COLO829 (cell line): ENCODE results near the gene ZFHX2.
"Not testable (repeated sequence)": the region's sequence is repeated elsewhere in the genome, so short reads cannot be mapped to it uniquely, and the experiment has no call there.

Source experiments
- DNase-seq: peaks from one replicate; pipeline ENCODE4 v3.0.0; 2012; ENCODE audit warnings: low spot score

Gene ZFHX2

GRCh38 chr14:23539248-23540140, 12.1 kb downstream of the ZFHX2 start:
- DNase-seq = peak; percentile 70

- DNase-seq = no peak
These were observed 12.8 kb downstream of the ZFHX2 start for GRCh38 chr14:23538785-23539184.

- no peak for DNase-seq
These were observed 13.4 kb downstream of the ZFHX2 start for GRCh38 chr14:23538050-23538718.

GRCh38 chr14:23537351-23538049, 14.1 kb downstream of the ZFHX2 start:
- no peak for DNase-seq

GRCh38 chr14:23536906-23537305, 14.7 kb downstream of the ZFHX2 start:
- not testable (repeated sequence) for DNase-seq

- no peak for DNase-seq
These were observed 15.1 kb downstream of the ZFHX2 start for GRCh38 chr14:23536494-23536893.

- DNase-seq = no peak
These were observed 15.6 kb downstream of the ZFHX2 start for GRCh38 chr14:23535943-23536342.

- no peak for DNase-seq
These were observed 17.7 kb downstream of the ZFHX2 start for GRCh38 chr14:23533652-23534435.

GRCh38 chr14:23532658-23533057, 18.9 kb downstream of the ZFHX2 start:
- no peak for DNase-seq

- no peak for DNase-seq
These were observed 20.2 kb downstream of the ZFHX2 start for GRCh38 chr14:23531391-23531790.

- no peak for DNase-seq
These were observed 21.1 kb downstream of the ZFHX2 start for GRCh38 chr14:23530375-23531055.

- no peak for DNase-seq
These were observed 22.5 kb downstream of the ZFHX2 start for GRCh38 chr14:23529016-23529415.

- no peak for DNase-seq
These were observed 23.0 kb downstream of the ZFHX2 start for GRCh38 chr14:23528555-23528954.

GRCh38 chr14:23525611-23526010, 26.0 kb downstream of the ZFHX2 start:
- no peak for DNase-seq

- no peak for DNase-seq
These were observed 26.6 kb downstream of the ZFHX2 start for GRCh38 chr14:23524954-23525353.

GRCh38 chr14:23523229-23524016, 28.1 kb downstream of the ZFHX2 start:
- no peak for DNase-seq

- DNase-seq = no peak
These were observed 28.8 kb downstream of the ZFHX2 start for GRCh38 chr14:23522643-23523198.

GRCh38 chr14:23521785-23522640, 29.6 kb downstream of the ZFHX2 start:
- DNase-seq = no peak

- no peak for DNase-seq
These were observed 30.5 kb downstream of the ZFHX2 start for GRCh38 chr14:23520899-23521533.
